Esophagus muscularis mucosa (tissue), 4 donors: ENCODE measurements around the gene CASKIN2.

Experiments used
- EP300 ChIP-seq: sonication (generic); formaldehyde crosslinking; IDR thresholded peaks from one replicate; pipeline ENCODE4 v1.6.1; 2017; ENCODE audit warnings: antibody characterized with exemption
- POLR2A ChIP-seq: fragments of 450-650 bp; IDR thresholded peaks from one replicate; pipeline ENCODE4 v1.6.1; 2017; ENCODE audit warnings: antibody characterized with exemption, moderate library complexity, mild to moderate bottlenecking, low read depth
- POLR2AphosphoS5 ChIP-seq, 2 donors: sonication (generic); formaldehyde crosslinking; IDR thresholded peaks; one replicate each; pipeline ENCODE4 v1.6.1; 2017; ENCODE audit warnings: antibody characterized with exemption in 2 of 2
- TF ChIP-seq, protein P1 (sequence below), 3 experiments: fragments of 200-600 bp in 2 of 3; fragments of 450-650 bp in 1 of 3; sonication (generic) in 2 of 3; IDR thresholded peaks; one replicate each; pipeline ENCODE4 v1.5.1; 2017 to 2019; ENCODE audit warnings: antibody characterized with exemption in 3 of 3, mild to moderate bottlenecking in 2 of 3, moderate library complexity in 1 of 3

DNA sequence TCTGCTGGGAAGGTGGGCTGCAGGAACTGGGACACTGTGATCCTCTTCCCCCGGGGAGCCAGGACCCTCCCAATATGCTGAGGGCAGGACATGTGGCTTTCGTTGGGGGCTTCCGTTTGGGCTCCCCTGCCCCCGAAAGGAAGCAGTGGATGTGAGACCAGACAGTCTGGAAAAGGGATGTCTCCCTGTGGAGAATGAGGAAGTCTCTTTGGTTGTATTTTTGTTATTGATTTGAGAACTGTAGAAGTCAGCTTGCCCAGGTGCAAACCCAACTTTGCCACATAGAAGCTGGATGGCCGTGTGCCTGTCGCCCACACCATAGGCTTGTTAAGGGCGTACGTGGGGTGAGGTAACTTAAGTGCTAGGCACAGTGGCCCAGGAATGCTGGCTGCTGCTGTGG lies 28.9 kb upstream of the CASKIN2 start:
- TF ChIP-seq, protein P1, sequence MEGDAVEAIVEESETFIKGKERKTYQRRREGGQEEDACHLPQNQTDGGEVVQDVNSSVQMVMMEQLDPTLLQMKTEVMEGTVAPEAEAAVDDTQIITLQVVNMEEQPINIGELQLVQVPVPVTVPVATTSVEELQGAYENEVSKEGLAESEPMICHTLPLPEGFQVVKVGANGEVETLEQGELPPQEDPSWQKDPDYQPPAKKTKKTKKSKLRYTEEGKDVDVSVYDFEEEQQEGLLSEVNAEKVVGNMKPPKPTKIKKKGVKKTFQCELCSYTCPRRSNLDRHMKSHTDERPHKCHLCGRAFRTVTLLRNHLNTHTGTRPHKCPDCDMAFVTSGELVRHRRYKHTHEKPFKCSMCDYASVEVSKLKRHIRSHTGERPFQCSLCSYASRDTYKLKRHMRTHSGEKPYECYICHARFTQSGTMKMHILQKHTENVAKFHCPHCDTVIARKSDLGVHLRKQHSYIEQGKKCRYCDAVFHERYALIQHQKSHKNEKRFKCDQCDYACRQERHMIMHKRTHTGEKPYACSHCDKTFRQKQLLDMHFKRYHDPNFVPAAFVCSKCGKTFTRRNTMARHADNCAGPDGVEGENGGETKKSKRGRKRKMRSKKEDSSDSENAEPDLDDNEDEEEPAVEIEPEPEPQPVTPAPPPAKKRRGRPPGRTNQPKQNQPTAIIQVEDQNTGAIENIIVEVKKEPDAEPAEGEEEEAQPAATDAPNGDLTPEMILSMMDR (IDR thresholded peaks at IDR 0.05), result no peak
- TF ChIP-seq POLR2A (no peak), EP300 (no peak), POLR2AphosphoS5 (IDR thresholded peaks at IDR 0.05) (no peak)
